BLaER1 (cell line): Measurements from ENCODE around the gene ELMO1.

ENCODE experiments used
- H3K27ac ChIP-seq: shearing (Covaris generic); formaldehyde crosslinking; 2 replicates; pipeline ENCODE4 v1.8.1; 2022
- H3K27me3 ChIP-seq: shearing (Covaris generic); formaldehyde crosslinking; 2 replicates; pipeline ENCODE4 v1.8.1; 2022
- H3K36me3 ChIP-seq: shearing (Covaris generic); formaldehyde crosslinking; 2 replicates; pipeline ENCODE4 v1.8.1; 2022
- H3K4me1 ChIP-seq: shearing (Covaris generic); formaldehyde crosslinking; 2 replicates; pipeline ENCODE4 v1.8.1; 2022
- H3K4me2 ChIP-seq: shearing (Covaris generic); formaldehyde crosslinking; 2 replicates; pipeline ENCODE4 v1.8.1; 2022
- H3K4me3 ChIP-seq: shearing (Covaris generic); formaldehyde crosslinking; 2 replicates; pipeline ENCODE4 v1.8.1; 2022
- H3K9ac ChIP-seq: shearing (Covaris generic); formaldehyde crosslinking; 2 replicates; pipeline ENCODE4 v1.8.1; 2022
- H3K9me3 ChIP-seq: shearing (Covaris generic); formaldehyde crosslinking; 2 replicates; pipeline ENCODE4 v1.8.1; 2022
- H4K20me1 ChIP-seq: shearing (Covaris generic); formaldehyde crosslinking; 2 replicates; pipeline ENCODE4 v1.8.1; 2022
- Cebpa-rat ChIP-seq: shearing (Covaris generic); IDR thresholded peaks from 2 replicates; pipeline ENCODE4 v1.8.1; 2022

The ELMO1 gene

GRCh38 chr7:37471619-37472018, 23.0 kb upstream of the ELMO1 start:
- no peaks in the 10 kb centered on the region for H4K20me1 ChIP-seq
- no peak overlapping the region for H3K9ac ChIP-seq
- TF ChIP-seq Cebpa-rat: no peak
- no peak overlapping the region for H3K27ac ChIP-seq
- H3K4me3 ChIP-seq: no peak overlapping the region
- no peaks in the 10 kb centered on the region for H3K36me3 ChIP-seq
- 0 out of 2 replicates have a peak, but pooled peaks cover 3% of the 10 kb centered on the region for H3K9me3 ChIP-seq
- no peaks in the 10 kb centered on the region for H3K27me3 ChIP-seq
- H3K4me1 ChIP-seq: no peaks in the 10 kb centered on the region; the same call in 1 of the 2 replicates
- H3K4me2 ChIP-seq: no peak overlapping the region

DNA sequence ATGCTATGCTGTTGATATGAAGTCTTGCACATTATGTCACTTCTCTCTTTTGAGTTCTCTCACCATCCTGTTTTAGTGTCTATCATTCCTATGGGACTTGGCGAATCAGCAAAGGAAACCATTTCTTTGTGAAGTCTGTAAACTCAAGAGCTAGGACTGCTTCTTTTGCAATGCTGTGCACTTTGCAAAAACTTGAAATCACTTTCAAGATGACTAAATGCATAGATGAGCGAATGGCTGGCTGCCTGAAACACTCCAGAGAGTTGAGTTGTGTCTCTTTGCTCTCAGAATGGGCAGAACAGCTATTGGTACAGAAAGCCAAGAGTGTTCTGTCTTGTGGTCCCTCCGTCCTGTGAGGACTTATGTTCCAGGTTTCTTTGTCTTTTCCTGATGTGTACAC, 18.3 kb upstream of the ELMO1 start:
- Histone ChIP-seq H3K9ac (no peak overlapping the region), H3K4me2 (no peak overlapping the region), H3K4me1 (no peaks in the 10 kb centered on the region; the same call in 1 of the 2 replicates), H3K9me3 (0 out of 2 replicates have a peak, but pooled peaks cover 3% of the 10 kb centered on the region), H3K27me3 (no peaks in the 10 kb centered on the region), H4K20me1 (no peaks in the 10 kb centered on the region), H3K4me3 (no peak overlapping the region), H3K27ac (no peak overlapping the region), H3K36me3 (no peaks in the 10 kb centered on the region)
- no peak for TF ChIP-seq Cebpa-rat

- H3K27me3 ChIP-seq: no peaks in the 10 kb centered on the region
- no peaks in the 10 kb centered on the region for H3K36me3 ChIP-seq
- TF ChIP-seq Cebpa-rat: no peak
- H3K9ac ChIP-seq: no peak overlapping the region
- no peaks in the 10 kb centered on the region for H3K9me3 ChIP-seq
- no peak overlapping the region for H3K4me3 ChIP-seq
- H3K27ac ChIP-seq: no peak overlapping the region
- H4K20me1 ChIP-seq: no peaks in the 10 kb centered on the region
- no peaks in the 10 kb centered on the region; the same call in 1 of the 2 replicates for H3K4me1 ChIP-seq
- no peak overlapping the region for H3K4me2 ChIP-seq
Measured at GRCh38 chr7:37462138-37462537, 13.5 kb upstream of the ELMO1 start.

DNA sequence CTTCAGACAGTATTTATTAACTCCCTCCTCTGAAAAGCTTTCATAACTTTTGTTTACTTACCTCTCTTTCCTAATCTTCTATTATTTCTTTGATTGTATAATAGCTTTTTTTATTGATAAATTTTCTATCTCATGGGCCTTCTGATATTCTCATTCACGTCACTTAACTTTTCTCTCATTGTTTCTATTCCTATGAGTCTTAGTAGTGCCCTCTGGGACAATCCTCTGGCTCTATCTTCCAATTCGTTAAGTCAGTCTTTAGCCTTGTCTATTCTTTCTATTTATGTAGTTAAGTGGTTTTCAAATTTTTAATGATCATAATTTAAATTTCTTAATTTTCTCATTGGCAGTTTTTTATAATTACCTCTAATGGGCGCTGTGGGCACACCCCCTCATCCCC, 6.4 kb upstream of the ELMO1 start:
- Histone ChIP-seq H4K20me1 (no peaks in the 10 kb centered on the region), H3K4me2 (no peak overlapping the region), H3K4me3 (no peak overlapping the region), H3K9ac (no peak overlapping the region), H3K27me3 (no peaks in the 10 kb centered on the region), H3K4me1 (peaks cover under 1% of the 10 kb centered on the region; the same call in 1 of the 2 replicates), H3K27ac (no peak overlapping the region), H3K36me3 (no peaks in the 10 kb centered on the region), H3K9me3 (no peaks in the 10 kb centered on the region)
- TF ChIP-seq Cebpa-rat: no peak

GRCh38 chr7:37452346-37452745, 3.7 kb upstream of the ELMO1 start:
- Histone ChIP-seq H3K36me3 (no peaks in the 10 kb centered on the region), H4K20me1 (no peaks in the 10 kb centered on the region), H3K4me1 (peaks cover 11% of the 10 kb centered on the region), H3K27me3 (no peaks in the 10 kb centered on the region), H3K27ac (no peak overlapping the region), H3K9ac (no peak overlapping the region), H3K4me2 (no peak overlapping the region), H3K4me3 (no peak overlapping the region), H3K9me3 (no peaks in the 10 kb centered on the region)
- no peak for TF ChIP-seq Cebpa-rat

- H3K27me3 ChIP-seq: no peaks in the 10 kb centered on the region
- H3K27ac ChIP-seq: no peak overlapping the region
- peaks cover 24% of the 10 kb centered on the region for H3K4me1 ChIP-seq
- H4K20me1 ChIP-seq: no peaks in the 10 kb centered on the region
- no peaks in the 10 kb centered on the region for H3K36me3 ChIP-seq
- H3K4me2 ChIP-seq: peak overlapping the region; percentile 87; the same call in 1 of the 2 replicates
- no peaks in the 10 kb centered on the region for H3K9me3 ChIP-seq
- H3K9ac ChIP-seq: no peak overlapping the region
- H3K4me3 ChIP-seq: no peak overlapping the region; the same call in 1 of the 2 replicates
- TF ChIP-seq Cebpa-rat: no peak
Measured at GRCh38 chr7:37450035-37450434, 1.4 kb upstream of the ELMO1 start.

DNA sequence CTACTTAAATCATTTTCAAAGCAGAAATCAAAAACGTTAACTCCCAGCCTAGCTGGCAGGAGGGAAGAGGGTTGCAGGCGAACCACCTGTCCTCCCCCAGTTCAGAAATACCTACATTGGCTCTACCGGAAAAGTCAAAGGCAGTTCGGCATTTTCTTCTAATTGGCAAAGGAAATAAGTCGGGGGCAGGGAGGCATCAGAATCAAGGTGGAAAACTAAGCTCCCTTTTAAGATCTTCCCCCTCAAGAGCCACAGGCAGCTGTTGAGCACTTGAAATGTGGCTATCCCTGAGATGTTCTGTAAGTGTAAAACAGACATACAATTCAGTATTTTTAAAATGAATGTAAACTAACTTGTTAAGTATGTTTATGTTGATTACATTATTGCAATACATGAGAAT, 957 bp upstream of the ELMO1 start:
- no peaks in the 10 kb centered on the region for H3K36me3 ChIP-seq
- H3K4me3 ChIP-seq: peak overlapping the region; percentile 87
- peaks cover 24% of the 10 kb centered on the region for H3K4me1 ChIP-seq
- no peaks in the 10 kb centered on the region for H3K9me3 ChIP-seq
- H4K20me1 ChIP-seq: no peaks in the 10 kb centered on the region
- H3K27me3 ChIP-seq: no peaks in the 10 kb centered on the region
- no peak for TF ChIP-seq Cebpa-rat
- peak overlapping the region; percentile 89; the same call in 1 of the 2 replicates for H3K9ac ChIP-seq
- peak overlapping the region; percentile 87 for H3K4me2 ChIP-seq
- H3K27ac ChIP-seq: no peak overlapping the region

- Histone ChIP-seq H4K20me1 (no peaks in the 10 kb centered on the region), H3K9ac (peak overlapping the region; percentile 89), H3K36me3 (no peaks in the 10 kb centered on the region), H3K9me3 (no peaks in the 10 kb centered on the region), H3K4me1 (peaks cover 24% of the 10 kb centered on the region), H3K4me2 (peak overlapping the region; percentile 87), H3K4me3 (peak overlapping the region; percentile 87), H3K27me3 (no peaks in the 10 kb centered on the region), H3K27ac (peak overlapping the region; percentile 89)
- TF ChIP-seq Cebpa-rat: no peak
Measured at GRCh38 chr7:37448011-37448635, 541 bp downstream of the ELMO1 start.

GRCh38 chr7:37446371-37446770, 2.3 kb downstream of the ELMO1 start:
- TF ChIP-seq Cebpa-rat: no peak
- H3K4me1 ChIP-seq: peaks cover 29% of the 10 kb centered on the region
- H3K27me3 ChIP-seq: no peaks in the 10 kb centered on the region
- no peaks in the 10 kb centered on the region for H3K36me3 ChIP-seq
- H4K20me1 ChIP-seq: no peaks in the 10 kb centered on the region
- no peak overlapping the region for H3K9ac ChIP-seq
- no peaks in the 10 kb centered on the region for H3K9me3 ChIP-seq
- peak overlapping the region; percentile 87; the same call in 1 of the 2 replicates for H3K4me2 ChIP-seq
- no peak overlapping the region for H3K27ac ChIP-seq
- H3K4me3 ChIP-seq: no peak overlapping the region

DNA sequence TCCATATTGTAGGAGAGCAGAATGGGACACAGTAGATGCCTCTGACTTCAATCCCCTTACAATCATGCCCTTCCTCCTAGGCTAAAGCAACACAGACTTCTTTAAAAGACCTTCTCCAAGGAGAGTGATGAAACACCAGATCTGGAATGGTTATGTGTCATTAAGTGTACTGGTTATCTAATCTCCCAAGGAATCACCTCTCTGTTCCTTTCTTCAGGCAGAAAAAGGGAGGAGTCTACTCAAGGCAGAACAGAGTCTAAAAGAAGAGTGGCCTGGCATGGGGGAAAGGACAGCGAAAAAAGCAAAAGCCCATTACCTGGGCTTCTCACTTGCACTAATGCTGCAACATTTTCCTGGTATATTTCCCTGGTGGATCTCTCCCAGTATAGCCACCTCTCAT, 2.9 kb downstream of the ELMO1 start:
- Histone ChIP-seq H3K4me1 (peaks cover 35% of the 10 kb centered on the region), H3K27me3 (no peaks in the 10 kb centered on the region), H3K4me3 (no peak overlapping the region), H3K9ac (no peak overlapping the region), H3K9me3 (no peaks in the 10 kb centered on the region), H4K20me1 (no peaks in the 10 kb centered on the region), H3K4me2 (no peak overlapping the region), H3K36me3 (no peaks in the 10 kb centered on the region), H3K27ac (no peak overlapping the region)
- TF ChIP-seq Cebpa-rat: no peak
